GM12878 (cell line): ENCODE data around the gene DNASE2. TPM values are rescaled to one million over a fixed set of nuclear protein-coding genes. Genes with fewer than 3 reads are reported as not detected.

Experiments used
- BHLHE40 ChIP-seq, 2 experiments: fragments of 450-650 bp in 1 of 2; IDR thresholded peaks; 2 replicates each; pipeline ENCODE4 v1.6.1; 2011 to 2017; ENCODE audit warnings: low read depth in 2 of 2, borderline replicate concordance in 1 of 2, improper control_type of control experiment in 1 of 2, low read length in 1 of 2, mild to moderate bottlenecking in 1 of 2
- CHD4 ChIP-seq: fragments of 200-600 bp; sonication (generic); IDR thresholded peaks from 2 replicates; pipeline ENCODE4 v1.6.1; 2016; ENCODE audit warnings: mild to moderate bottlenecking
- FOS ChIP-seq: IDR thresholded peaks from 3 replicates; pipeline ENCODE4 v1.6.1; 2011; ENCODE audit warnings: borderline replicate concordance; ENCODE audit not compliant: insufficient read length; ENCODE audit errors: extremely low read depth
- HDGF ChIP-seq: fragments of 450-650 bp; IDR thresholded peaks from 2 replicates; pipeline ENCODE4 v1.6.1; 2016; ENCODE audit warnings: antibody characterized with exemption
- IKZF1 ChIP-seq: fragments of 450-650 bp; conservative IDR thresholded peaks from 2 replicates; pipeline ENCODE4 v1.6.1; 2017; ENCODE audit warnings: antibody characterized with exemption, mild to moderate bottlenecking
- JUNB ChIP-seq: IDR thresholded peaks from 2 replicates; pipeline ENCODE4 v1.6.1; 2016; ENCODE audit warnings: antibody characterized with exemption, mild to moderate bottlenecking
- MYB ChIP-seq: fragments of 150-350 bp; IDR thresholded peaks from 2 replicates; pipeline ENCODE4 v1.6.1; 2014; ENCODE audit warnings: mild to moderate bottlenecking, low read depth, low read length, borderline replicate concordance
- NFYB ChIP-seq: IDR thresholded peaks from 2 replicates; pipeline ENCODE4 v1.6.1; 2011; ENCODE audit warnings: low read depth, mild to moderate bottlenecking, low read length, improper control_type of control experiment, moderate library complexity; ENCODE audit not compliant: insufficient read depth
- NR2C2 ChIP-seq: IDR thresholded peaks from 2 replicates; pipeline ENCODE4 v1.6.1; 2011; ENCODE audit warnings: borderline replicate concordance, low read depth; ENCODE audit not compliant: control insufficient read depth, insufficient read length
- NR2F1 ChIP-seq: fragments of 450-650 bp; conservative IDR thresholded peaks from 2 replicates; pipeline ENCODE4 v1.6.1; 2017; ENCODE audit warnings: mild to moderate bottlenecking
- TARDBP ChIP-seq: IDR thresholded peaks from 2 replicates; pipeline ENCODE4 v1.6.1; 2016; ENCODE audit warnings: borderline replicate concordance
- TCF7 ChIP-seq: IDR thresholded peaks from 2 replicates; pipeline ENCODE4 v1.6.1; 2014; ENCODE audit warnings: antibody characterized with exemption, borderline replicate concordance
- ZNF207 ChIP-seq: fragments of 450-650 bp; IDR thresholded peaks from 2 replicates; pipeline ENCODE4 v1.6.1; 2014; ENCODE audit warnings: antibody characterized with exemption, mild to moderate bottlenecking, borderline replicate concordance
- ZNF24 ChIP-seq: fragments of 450-650 bp; IDR thresholded peaks from 2 replicates; pipeline ENCODE4 v1.6.1; 2017; ENCODE audit warnings: antibody characterized with exemption, mild to moderate bottlenecking
- ZNF274 ChIP-seq: IDR thresholded peaks from one replicate; pipeline ENCODE4 v1.8.0; 2011; ENCODE audit not compliant: insufficient read length, insufficient read depth
- ZNF384 ChIP-seq: IDR thresholded peaks from 2 replicates; pipeline ENCODE4 v1.6.1; 2012; ENCODE audit warnings: low read depth, mild to moderate bottlenecking, low read length, improper control_type of control experiment, borderline replicate concordance
- polyA plus RNA-seq, 11 experiments: library from polyadenylated mRNA; depleted of rRNA in 4 of 11; unstranded in 6 of 11; stranded (reverse) in 5 of 11; fragments of >200 nt; fragmentation: Nextera tagmentation in 4 of 11; fragmentation: Illumina TruSeq in 1 of 11; extraction: Ambion mirVana in 4 of 11; extraction: Trizol in 1 of 11; gene quantifications; 1 replicate in 1 of 11; 2 replicates in 10 of 11; pipeline versions ENCODE4 v1.2.1 to v1.2.3, GENCODE V29; 2011 to 2016; ENCODE audit warnings: inconsistent platforms in 2 of 11, missing spikeins in 2 of 11, low read depth in 1 of 11
- total RNA-seq, 4 experiments: library from RNA; depleted of rRNA in 3 of 4; stranded (reverse); fragments of >200 nt in 3 of 4; fragmentation: Illumina TruSeq in 1 of 4; extraction: Trizol in 1 of 4; gene quantifications; 2 replicates each; pipeline versions ENCODE4 v1.2.1 to v1.2.3, GENCODE V29; 2013 to 2021
- TF ChIP-seq, protein P1 (sequence below): fragments of 450-650 bp; IDR thresholded peaks from 2 replicates; pipeline ENCODE4 v1.6.1; 2017; ENCODE audit warnings: antibody characterized with exemption, mild to moderate bottlenecking, moderate library complexity
- TF ChIP-seq, protein P2 (sequence below): fragments of 450-650 bp; formaldehyde crosslinking; IDR thresholded peaks from 2 replicates; pipeline ENCODE4 v1.4.0; 2022; ENCODE audit warnings: mild to moderate bottlenecking, moderate library complexity
- TF ChIP-seq, protein P3 (sequence below): fragments of 450-650 bp; IDR thresholded peaks from 2 replicates; pipeline ENCODE4 v1.6.1; 2017; ENCODE audit warnings: mild to moderate bottlenecking, moderate library complexity

The DNASE2 gene
- total and polyA plus RNA-seq, 10 of the 15 experiments (the other 5 are each of a cell fraction or from before 2014, with no cell fraction given), result 4.9 to 32.1 (median 22.0) TPM

GRCh38 chr19:12881172-12881808 lies at the start of gene DNASE2 (continued):
- TF ChIP-seq ZNF207 (peak; percentile 62; the same call in 1 of the 2 replicates), ZNF384 (peak; percentile 84), BHLHE40 (IDR thresholded peaks at IDR 0.05; ENCODE audit: borderline replicate concordance in 1 of 2, low read depth in 2 of 2, low read length in 1 of 2) (peak in 1 of 2 experiments; percentile 46; a peak in 2 of 4 replicates), ZNF274 (no peak), TARDBP (no peak), ZNF24 (no peak), MYB (no peak), NR2F1 (peak; percentile 78), CHD4 (no peak), FOS (no peak), TCF7 (no peak), JUNB (no peak), HDGF (peak; percentile 59; the same call in 1 of the 2 replicates), IKZF1 (peak; percentile 98), NFYB (no peak), NR2C2 (no peak)
- TF ChIP-seq, protein P1, sequence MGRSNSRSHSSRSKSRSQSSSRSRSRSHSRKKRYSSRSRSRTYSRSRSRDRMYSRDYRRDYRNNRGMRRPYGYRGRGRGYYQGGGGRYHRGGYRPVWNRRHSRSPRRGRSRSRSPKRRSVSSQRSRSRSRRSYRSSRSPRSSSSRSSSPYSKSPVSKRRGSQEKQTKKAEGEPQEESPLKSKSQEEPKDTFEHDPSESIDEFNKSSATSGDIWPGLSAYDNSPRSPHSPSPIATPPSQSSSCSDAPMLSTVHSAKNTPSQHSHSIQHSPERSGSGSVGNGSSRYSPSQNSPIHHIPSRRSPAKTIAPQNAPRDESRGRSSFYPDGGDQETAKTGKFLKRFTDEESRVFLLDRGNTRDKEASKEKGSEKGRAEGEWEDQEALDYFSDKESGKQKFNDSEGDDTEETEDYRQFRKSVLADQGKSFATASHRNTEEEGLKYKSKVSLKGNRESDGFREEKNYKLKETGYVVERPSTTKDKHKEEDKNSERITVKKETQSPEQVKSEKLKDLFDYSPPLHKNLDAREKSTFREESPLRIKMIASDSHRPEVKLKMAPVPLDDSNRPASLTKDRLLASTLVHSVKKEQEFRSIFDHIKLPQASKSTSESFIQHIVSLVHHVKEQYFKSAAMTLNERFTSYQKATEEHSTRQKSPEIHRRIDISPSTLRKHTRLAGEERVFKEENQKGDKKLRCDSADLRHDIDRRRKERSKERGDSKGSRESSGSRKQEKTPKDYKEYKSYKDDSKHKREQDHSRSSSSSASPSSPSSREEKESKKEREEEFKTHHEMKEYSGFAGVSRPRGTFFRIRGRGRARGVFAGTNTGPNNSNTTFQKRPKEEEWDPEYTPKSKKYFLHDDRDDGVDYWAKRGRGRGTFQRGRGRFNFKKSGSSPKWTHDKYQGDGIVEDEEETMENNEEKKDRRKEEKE, result no peak
- TF ChIP-seq, protein P2, sequence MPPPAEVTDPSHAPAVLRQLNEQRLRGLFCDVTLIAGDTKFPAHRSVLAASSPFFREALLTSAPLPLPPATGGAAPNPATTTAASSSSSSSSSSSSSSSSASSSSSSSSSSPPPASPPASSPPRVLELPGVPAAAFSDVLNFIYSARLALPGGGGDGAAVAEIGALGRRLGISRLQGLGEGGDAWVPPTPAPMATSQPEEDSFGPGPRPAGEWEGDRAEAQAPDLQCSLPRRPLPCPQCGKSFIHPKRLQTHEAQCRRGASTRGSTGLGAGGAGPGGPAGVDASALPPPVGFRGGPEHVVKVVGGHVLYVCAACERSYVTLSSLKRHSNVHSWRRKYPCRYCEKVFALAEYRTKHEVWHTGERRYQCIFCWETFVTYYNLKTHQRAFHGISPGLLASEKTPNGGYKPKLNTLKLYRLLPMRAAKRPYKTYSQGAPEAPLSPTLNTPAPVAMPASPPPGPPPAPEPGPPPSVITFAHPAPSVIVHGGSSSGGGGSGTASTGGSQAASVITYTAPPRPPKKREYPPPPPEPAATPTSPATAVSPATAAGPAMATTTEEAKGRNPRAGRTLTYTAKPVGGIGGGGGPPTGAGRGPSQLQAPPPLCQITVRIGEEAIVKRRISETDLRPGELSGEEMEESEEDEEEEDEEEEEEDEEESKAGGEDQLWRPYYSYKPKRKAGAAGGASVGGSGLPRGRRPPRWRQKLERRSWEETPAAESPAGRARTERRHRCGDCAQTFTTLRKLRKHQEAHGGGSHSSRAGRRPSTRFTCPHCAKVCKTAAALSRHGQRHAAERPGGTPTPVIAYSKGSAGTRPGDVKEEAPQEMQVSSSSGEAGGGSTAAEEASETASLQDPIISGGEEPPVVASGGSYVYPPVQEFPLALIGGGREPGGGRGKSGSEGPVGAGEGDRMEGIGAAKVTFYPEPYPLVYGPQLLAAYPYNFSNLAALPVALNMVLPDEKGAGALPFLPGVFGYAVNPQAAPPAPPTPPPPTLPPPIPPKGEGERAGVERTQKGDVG (CRISPR knock-in tag), result no peak
- TF ChIP-seq, protein P3, sequence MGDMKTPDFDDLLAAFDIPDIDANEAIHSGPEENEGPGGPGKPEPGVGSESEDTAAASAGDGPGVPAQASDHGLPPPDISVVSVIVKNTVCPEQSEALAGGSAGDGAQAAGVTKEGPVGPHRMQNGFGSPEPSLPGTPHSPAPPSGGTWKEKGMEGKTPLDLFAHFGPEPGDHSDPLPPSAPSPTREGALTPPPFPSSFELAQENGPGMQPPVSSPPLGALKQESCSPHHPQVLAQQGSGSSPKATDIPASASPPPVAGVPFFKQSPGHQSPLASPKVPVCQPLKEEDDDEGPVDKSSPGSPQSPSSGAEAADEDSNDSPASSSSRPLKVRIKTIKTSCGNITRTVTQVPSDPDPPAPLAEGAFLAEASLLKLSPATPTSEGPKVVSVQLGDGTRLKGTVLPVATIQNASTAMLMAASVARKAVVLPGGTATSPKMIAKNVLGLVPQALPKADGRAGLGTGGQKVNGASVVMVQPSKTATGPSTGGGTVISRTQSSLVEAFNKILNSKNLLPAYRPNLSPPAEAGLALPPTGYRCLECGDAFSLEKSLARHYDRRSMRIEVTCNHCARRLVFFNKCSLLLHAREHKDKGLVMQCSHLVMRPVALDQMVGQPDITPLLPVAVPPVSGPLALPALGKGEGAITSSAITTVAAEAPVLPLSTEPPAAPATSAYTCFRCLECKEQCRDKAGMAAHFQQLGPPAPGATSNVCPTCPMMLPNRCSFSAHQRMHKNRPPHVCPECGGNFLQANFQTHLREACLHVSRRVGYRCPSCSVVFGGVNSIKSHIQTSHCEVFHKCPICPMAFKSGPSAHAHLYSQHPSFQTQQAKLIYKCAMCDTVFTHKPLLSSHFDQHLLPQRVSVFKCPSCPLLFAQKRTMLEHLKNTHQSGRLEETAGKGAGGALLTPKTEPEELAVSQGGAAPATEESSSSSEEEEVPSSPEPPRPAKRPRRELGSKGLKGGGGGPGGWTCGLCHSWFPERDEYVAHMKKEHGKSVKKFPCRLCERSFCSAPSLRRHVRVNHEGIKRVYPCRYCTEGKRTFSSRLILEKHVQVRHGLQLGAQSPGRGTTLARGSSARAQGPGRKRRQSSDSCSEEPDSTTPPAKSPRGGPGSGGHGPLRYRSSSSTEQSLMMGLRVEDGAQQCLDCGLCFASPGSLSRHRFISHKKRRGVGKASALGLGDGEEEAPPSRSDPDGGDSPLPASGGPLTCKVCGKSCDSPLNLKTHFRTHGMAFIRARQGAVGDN, result no peak
